Measurements from ENCODE around the gene USP19.

USP19 gene

DNA sequence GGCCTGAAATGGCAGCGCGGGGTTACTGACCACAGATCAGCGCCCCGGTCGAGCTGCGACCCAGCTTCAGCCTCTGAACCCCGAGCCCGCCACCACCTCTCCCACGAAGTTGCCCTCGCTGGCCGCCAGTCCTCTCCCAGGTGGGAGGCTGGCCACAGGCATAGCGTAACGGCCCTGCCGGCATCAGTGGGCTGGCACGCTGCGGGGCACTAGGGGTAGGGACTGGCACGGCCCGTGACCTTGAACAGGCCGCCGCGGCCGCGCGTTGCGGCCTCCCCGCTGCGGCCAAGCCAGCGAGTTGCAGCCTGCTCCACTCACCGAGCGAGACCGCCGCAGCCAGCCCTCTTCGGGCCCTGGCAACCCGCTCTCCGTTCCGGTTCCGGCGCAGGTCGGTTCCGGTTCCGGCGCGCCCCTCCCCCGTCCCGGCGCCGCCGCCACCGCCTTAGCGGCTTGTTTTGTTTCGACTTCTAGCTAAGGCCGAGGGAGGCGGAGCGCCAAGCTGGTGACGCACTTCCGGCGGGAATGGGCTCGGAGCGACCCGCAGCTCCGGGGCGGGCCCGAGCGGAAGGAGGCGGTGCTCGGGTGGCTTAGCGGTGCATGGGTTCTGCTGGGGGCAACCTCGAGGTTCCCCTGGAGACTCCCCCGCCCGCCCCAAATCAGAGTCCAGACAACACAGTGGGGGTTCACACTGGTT, at the start of gene USP19:
Gene USP19, minus strand, starts transcription at position 386 of the 694 bp plus-strand sequence. CDS start 1,678 bp downstream, outside the sequence.
- DNase-seq (ENCODE audit: low read depth) = peak; percentile 91

GRCh38 chr3:49166752-49167556, 46.3 kb upstream of the USP19 start:
- DNase-seq (ENCODE audit: low read depth) = no peak

GRCh38 chr3:49165771-49166751, 45.4 kb upstream of the USP19 start, which contains the start of gene CCDC71:
TSS of gene CCDC71 (minus strand) at chr3:49166331. CDS start at chr3:49164208, 2,123 bp downstream.
- peak; percentile 46 for DNase-seq (ENCODE audit: low read depth)

DNA sequence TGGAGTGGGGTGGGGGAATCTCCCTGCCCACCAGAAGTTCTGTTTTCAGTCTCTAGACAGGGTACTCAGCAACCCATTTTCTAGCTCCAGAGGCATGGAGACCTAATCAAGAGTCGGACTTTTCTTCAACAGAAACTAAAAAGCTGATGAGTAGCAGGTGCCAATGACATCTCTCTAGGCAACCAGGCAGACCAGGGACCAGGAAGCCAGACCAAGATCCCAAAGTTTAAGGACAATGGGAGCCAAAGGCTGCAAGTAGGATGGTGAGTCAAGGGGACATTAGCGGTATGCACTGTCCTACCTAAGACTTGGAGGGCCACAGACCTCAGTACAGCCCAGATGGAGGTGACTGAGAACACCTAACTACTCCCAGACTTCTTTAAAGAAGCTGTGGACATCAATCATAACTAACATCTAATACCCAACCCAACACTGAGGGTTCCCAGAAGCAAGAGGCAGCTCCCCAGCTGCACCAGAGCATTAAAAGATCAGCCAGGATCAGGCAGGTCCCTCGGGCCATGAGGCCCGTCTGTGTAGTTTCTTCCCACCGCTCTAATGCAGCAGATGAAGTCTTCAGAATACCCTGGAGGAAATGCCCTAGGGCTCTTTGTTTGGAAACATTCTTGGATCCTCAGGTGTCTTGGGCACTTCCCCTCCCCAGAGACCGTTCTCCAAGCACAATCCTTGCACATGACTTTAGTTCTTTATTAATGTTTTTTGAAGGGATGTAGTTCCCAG, 44.5 kb upstream of the USP19 start:
- DNase-seq (ENCODE audit: low read depth) = no peak

GRCh38 chr3:49163609-49164008, 43.0 kb upstream of the USP19 start:
- DNase-seq (ENCODE audit: low read depth) = no peak

DNA sequence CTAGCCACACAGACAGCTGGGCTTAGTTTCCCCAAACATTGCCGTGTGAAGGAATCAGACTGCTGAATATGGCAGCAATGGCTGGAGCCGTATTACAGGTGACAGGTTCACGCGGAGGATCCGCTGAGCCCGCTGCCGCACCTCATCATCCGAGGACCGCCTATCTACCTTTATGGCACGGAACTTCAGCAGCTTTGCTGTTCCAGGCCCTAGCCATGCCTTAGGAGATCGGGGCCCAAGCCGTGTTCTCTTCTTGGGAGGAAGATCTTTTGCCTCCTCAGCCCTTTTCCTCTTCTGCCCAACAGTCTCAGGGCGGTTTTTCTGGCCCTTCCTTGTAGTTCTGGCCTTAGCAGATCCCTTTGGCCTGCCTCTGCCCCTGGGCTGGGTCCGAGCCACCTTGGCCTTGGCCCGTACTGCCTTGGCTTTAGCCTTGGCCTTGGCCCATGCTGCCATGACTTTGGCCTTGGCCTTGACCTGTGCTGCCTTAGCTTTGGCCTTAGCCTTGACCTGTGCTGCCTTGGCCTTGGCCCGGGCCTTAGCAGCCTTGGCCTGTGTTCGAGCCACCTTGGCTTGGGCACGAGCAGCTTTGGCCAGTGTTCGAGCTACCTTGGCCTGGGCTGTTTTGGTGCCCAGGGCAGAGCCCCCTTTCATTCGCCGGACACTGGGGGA, 42.3 kb upstream of the USP19 start:
- no peak for DNase-seq (ENCODE audit: low read depth)

DNA sequence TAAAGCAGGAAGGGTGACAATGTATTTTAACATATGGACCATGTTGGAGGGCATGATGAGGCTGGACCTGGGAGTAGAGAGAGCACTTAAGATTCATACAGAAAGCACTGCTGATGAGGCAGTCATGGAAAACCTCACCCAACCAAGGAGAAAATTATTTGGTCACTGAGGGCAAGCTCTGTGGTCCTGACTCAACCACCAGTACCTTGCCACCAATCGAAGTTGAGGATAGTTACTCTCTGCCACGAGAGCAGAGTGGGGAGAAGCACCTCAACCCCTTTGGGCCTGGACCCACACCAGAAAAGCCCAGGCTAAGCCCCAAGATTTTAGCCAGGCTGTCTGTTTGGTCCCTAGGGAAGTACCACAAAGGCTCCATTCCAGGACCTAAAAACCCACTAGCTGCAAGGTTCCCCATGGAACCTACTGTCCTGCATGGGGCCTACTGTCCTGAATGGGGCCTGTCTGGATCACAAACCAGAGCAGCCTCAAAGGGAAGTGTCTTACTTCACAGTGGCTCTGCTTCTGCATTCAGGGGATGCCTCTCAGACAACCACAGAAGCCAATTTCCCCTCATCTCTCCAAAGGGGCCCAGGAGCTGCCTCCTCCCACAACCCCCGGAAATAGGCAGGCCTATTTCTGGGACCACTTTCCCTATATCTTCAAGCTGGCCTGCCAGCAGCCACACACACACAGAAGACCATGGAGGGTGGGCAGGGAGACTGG, 41.3 kb upstream of the USP19 start:
- no peak for DNase-seq (ENCODE audit: low read depth)

DNA sequence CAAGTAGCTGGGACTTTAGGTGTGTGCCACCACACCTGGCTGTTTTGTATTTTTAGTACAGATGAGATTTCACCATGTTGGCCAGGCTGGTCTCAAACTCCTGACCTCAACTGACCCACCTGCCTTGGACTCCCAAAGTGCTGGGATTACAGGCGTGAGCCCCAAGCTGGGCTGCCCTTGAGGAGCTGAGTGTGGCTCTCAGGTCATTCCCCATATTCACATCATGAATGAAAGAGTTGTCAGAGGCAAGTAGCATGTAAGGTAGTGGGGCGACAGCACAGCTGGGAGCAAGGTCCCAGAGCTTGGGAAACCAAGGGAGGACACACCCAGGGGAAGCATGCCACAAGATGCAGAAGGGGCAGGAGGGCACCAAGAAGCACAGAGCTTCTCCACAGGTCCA, 40.6 kb upstream of the USP19 start:
- no peak for DNase-seq (ENCODE audit: low read depth)

DNA sequence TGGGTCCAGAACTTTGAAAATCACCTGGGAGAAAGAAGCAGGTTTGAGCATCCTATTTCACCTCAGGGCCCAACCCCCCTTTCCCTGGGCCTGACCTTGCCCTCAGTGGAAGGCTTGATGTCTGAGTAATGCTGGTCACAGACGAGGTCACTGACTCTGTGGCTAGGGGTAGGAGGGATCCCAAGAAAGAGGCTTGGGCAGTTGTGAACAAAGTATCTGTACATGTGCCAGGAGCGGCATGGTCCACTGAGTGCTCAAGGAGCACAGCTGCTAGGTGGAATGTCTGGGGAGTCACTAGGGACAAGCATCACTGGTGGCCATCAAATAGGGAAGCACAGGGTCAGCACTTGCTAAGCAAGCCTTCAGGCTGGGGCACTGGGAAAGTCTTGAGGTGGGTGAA, 38.2 kb upstream of the USP19 start:
- no peak for DNase-seq (ENCODE audit: low read depth)

DNA sequence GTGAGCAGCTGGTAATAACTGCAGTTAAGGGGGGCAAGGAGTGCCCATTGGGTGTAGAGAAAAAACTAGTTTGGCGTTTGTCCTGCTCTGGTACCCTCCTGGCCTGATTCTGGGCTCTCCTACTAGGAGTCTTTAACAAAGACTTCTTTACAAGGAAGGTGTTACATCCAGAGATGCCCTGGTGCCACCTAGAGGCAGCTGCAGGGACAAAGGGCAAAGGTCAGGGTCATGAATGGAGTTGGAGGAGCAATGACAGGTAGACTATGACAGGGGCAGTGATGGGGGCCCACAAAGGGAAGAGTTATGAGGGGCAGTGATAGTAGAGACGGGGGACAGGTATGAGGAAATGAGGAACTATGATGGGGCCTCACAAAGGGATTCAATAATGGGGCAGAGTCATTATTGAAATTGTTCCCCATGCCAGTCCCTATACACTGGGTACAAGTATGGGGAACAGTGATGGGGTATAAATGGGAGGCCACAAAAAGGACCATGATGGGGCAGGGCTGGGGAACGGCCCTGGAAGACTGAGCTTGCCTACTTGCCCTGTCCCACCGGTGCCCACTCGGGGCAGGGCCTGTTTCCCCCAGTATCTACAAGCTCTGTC, 37.6 kb upstream of the USP19 start:
- peak; percentile 32 for DNase-seq (ENCODE audit: low read depth)

GRCh38 chr3:49157289-49157688, 36.7 kb upstream of the USP19 start:
- no peak for DNase-seq (ENCODE audit: low read depth)

- DNase-seq (ENCODE audit: low read depth) = no peak
Observed at GRCh38 chr3:49153349-49153912, 32.8 kb upstream of the USP19 start.

DNA sequence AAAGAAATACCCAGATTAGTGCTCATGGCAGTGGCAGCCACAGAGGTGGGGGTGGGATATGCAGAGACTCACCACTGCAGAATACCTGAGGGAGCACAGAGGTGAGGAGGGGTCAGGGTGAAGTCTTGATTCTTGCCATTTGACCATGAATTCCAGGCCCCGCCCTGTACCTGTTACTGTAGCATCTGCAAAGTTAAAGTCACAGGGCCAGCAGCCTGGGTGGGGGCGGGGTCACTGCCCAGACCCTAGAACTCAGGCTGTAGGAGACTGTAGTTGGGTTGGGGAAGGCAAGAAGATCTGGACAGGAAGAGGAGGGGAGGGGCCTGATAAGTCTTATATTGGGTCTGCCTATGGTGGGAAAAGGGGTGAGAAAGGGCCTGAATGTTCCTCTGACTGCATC, 31.0 kb upstream of the USP19 start:
- no peak for DNase-seq (ENCODE audit: low read depth)

GRCh38 chr3:49148159-49148558, 27.5 kb upstream of the USP19 start:
- DNase-seq (ENCODE audit: low read depth) = no peak

- no peak for DNase-seq (ENCODE audit: low read depth)
Observed at GRCh38 chr3:49140080-49140479, 19.5 kb upstream of the USP19 start.

DNA sequence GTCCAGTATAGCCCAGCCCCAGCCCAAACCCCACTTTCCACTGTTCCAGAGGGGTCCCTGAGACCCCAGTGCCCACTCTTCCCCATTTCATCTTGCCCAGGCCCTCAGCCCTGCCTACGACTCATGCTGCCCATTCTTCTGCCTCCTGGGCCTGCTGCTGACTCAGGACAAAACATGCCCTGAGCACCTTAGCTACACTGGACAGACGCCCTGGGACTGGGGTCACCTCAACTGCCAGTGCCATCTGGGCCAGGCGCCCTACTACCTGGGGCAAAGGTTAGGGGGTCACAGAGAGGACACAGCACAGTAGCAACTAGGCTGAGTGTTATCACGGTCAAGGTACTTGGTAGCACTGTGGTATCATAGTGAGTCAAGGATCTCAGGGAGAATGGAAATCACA, 14.9 kb upstream of the USP19 start:
- DNase-seq (ENCODE audit: low read depth) = no peak

- no peak for DNase-seq (ENCODE audit: low read depth)
Observed at GRCh38 chr3:49134471-49135265, 14.0 kb upstream of the USP19 start.

GRCh38 chr3:49133226-49133951, 12.8 kb upstream of the USP19 start:
- no peak for DNase-seq (ENCODE audit: low read depth)
